Left renal pelvis (tissue), 4 donors: ENCODE results near the gene FERMT1. TPM values are rescaled to one million over a fixed set of nuclear protein-coding genes. Genes with fewer than 3 reads are reported as not detected.
"Not testable (repeated sequence)": the region's sequence is repeated elsewhere in the genome, so short reads cannot be mapped to it uniquely, and the experiment has no call there.

ENCODE experiments used
- DNase-seq, 4 donors: peaks; one replicate each; pipeline ENCODE4 v3.0.0-alpha.2; 2013; ENCODE audit warnings: low read depth in 4 of 4, low spot score in 3 of 4
- polyA plus RNA-seq, 4 donors: library from polyadenylated mRNA; unstranded; fragments of 120-200 nt; gene quantifications; one replicate each; pipeline ENCODE4 v1.2.1, GENCODE V29; 2013; ENCODE audit not compliant: insufficient read length in 4 of 4

The FERMT1 gene
- polyA plus RNA-seq, 4 donors, result 3.3 to 3.8 (median 3.6) TPM

DNA sequence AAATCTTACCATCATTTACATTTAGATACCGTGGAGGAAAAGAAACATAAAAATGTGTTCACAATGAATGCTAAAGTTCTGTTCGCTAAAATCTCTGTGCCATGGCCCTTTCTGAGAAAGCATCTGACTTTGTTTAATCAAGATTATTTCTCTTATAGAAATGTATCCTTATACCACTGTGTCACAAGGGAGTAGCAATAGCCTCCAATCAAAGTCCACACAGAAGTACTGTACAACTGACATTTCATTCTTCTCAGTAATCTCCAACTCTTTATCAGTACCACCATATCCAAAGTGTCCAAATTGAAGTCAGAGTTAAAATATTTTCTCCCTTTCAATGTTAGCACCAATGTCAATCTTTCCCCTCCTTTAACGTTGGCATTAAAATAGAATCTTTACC lies 6.1 kb downstream of the FERMT1 start:
- no peak for DNase-seq

DNA sequence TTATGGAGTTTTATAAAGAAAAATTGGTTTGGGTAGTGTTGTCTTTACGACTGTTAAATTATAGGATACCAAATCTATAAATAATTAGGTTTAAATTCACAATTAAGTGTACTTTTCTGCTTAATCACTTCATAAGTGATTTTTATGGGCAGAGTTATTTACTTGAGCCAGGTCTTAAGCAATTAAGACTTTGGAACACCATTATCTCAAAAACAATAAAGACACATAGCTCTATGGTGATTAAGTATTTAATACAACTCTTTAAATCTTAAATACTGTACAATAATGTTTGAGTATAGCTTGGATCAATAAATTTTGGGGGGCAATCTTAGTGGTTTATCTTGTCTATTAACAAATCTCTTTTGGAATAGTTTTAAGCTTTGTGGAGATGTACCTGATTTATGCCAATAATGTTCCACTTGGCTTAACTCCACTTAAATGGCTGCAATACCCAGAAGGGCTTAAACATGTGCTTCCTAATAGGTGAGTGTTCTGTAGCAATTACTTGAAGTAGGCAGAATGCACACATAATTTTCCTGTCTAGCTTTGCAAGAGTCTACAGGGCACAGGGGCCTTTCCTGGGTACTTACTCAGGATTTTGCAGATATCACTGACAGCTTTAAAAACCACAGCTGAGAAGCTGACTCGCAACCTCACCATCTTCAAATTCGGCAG lies 7.5 kb downstream of the FERMT1 start:
- DNase-seq, result no peak

DNA sequence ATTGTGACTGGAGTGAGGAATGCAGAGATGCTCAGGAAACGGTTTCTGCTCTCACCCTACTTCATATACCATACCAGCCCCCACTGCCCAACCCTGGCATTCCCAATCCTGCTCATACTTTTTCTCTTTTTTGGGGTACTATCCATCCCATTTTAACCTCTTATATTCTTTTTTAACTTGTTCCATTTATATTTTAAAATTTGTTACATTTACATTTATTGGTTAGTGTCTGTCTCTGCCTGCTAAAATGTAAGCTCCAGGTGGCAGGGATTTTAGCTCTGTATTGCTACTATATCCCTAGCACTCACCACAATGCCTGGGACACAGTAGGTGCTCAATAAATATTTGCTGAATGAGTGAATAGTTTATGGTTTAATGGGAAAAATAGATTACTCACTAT lies 8.1 kb downstream of the FERMT1 start:
- DNase-seq, result no peak

DNA sequence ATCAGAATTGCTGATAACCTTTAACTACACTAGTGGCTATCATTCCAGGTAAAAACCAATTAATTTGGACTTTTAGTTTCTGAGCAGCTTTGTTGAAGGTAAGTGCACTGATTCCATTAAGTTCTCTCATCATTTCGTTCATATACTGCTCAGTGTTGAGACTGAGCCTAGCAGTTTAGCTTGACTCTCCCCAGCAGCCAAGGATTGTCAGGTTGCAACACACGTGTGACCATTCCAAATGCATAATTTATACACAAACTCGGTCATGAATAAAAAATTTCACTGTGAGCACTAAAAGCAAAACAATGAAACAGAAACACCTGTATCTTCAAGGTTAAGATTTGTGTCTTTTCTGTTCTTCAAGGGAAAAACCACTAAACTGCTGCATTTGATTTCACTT lies 8.9 kb downstream of the FERMT1 start:
- no peak for DNase-seq

DNA sequence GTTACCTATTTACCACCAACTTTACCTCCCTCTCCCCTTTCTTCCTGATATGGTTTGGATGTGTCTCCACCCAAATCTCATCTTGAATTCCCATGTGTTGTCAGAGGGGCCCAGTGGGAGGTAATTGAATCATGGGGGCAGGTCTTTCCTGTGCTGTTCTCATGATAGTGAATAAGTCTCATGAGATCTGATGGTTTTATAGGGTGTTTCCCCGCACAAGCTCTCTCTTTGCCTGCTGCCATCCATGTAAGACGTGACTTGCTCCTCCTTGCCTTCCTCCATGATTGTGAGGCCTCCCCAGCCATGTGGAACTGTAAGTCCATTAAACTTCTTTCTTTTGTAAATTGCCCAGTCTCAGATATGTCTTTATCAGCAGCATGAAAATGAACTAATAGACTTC lies 9.9 kb downstream of the FERMT1 start:
- not testable (repeated sequence) for DNase-seq

DNA sequence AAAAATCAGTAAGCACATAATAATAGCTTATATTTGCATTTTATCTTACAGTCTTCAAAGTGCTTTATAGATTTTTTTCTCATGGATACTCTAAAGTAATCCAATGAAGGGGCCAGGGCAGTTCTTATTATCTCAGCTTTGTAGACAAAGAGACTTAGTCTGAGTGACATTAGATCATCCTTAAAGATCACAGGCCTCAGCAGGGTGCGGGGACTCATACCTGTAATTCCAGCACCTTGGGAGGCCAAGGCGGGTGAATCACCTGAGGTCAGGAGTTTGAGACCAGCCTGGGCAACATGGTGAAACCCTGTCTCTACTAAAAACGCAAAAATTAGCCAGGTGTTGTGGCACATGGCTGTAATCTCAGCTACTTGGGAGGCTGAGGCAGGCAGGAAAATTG lies 14.5 kb downstream of the FERMT1 start:
- no peak for DNase-seq

DNA sequence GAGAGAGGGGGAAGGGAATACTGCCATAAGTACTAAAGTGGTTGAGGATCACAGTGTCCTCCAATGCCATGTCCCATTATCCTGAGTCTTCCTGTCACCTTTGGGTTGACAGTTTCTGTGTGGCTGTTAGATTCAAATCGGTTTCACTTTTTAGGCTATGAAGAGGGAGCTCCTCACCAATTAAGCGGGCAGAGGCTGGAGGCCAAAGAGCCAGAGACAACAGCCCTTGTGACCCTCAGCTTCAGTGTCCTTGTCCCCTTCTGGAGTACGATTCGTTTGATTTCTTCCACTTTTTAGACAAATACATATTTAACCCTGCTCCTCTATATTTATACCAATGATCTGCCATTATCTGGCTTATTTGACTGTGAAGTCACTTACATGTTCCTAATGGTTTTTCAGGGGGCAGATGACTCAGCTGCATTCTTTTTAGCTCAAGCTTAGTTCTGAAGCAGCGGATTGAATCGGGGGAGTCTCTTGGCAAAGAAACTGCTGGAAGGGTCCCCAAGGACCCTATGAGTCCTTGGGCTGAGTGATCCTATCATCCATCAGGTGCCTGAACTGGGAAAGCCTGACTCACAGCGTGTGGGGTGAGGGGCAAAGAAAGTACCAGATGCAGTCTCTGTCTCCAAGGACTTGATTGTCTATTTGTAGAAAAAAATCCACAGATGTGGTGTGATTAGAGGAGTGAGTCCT lies 18.2 kb downstream of the FERMT1 start:
- DNase-seq, result no peak

DNA sequence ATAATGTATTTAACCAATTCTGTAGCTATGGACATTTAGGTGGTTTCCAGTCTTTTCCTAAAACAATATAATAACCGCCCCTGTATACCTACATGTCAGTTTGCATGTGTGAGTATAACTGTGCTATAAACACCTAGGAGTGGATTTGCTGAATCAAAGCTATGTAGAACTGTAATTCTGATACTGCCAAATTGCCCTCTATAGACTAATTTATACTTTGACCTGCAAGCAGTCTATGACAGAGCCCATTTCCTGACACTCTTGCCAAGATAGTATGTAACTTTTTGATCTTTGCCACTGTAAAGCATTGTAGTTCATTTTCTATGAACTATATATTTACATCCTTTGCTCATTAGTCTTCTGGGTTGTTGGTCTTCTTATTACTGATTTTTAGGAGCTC lies 19.5 kb downstream of the FERMT1 start:
- DNase-seq, result no peak

DNA sequence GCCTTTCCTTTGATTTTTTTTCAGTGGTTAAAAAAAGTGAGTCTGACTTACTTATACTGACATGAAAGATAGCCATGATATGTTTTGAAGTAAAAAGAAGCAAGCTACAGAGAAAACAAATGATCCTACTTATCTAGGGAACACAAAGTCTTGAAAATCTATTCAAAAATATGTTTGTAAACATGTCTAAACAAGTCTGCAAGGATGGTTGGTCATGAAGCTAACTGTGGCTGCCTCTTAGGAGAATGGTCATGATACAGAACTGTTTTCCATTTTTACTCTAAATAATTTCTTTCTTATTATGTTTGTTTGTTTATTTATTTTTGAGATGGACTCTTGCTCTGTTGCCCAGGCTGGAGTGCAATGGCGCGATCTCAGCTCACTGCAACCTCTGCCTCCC lies 21.5 kb downstream of the FERMT1 start:
- no peak for DNase-seq

DNA sequence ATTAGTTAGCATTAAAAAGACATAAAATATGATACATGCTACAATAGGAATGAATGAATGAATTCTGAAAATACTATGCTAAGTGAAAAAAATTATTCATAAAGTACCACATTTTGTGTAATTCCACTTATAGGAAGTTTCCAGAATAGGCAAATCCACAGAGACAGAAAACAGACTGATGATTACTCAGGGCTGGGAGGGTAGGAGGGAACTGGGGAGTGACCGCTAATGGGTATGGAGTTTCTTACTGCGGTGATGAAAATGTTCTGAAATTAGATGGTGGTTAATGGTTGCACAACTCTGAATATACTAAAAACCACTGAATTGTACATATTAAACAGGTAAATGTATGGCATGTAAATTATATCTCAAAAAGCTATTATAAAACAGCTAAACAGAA lies 22.6 kb downstream of the FERMT1 start:
- DNase-seq, result no peak

DNA sequence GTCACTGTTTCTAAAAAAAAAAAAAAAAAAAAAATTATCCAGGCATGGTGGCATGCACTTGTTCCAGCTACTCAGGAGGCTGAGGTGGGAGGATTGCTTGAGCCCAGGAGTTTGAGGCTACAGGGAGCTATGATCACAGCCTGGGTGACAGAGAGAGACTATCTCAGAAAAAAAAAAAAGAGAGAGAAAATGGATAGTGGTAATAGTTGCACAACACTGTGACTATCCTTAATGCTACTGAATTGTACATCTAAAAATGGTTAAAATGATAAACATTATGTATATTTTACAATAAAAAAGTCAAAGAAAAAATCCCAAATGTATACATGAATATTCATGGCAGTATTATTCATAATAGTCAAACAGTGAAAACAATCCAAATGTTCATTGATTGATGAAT lies 23.0 kb downstream of the FERMT1 start:
- no peak for DNase-seq

DNA sequence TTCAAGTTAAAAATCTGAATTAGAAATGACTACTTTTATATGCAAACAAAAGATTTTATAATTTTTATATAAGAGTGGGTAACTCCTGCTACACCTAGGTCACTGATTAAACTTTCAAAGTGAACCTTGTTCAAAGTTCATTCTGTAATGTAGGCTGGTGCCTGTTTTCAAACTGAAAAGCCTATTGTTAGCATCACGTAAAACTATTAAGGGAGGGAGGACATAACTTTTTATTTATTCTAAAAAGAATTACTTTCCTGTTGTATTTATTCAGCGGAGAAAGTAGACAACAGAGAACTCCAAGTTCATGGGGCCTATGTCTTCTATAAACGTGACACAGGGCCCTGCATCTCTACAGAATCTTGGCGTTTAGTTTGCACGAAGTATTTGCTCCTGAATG lies 27.4 kb downstream of the FERMT1 start:
- no peak for DNase-seq

DNA sequence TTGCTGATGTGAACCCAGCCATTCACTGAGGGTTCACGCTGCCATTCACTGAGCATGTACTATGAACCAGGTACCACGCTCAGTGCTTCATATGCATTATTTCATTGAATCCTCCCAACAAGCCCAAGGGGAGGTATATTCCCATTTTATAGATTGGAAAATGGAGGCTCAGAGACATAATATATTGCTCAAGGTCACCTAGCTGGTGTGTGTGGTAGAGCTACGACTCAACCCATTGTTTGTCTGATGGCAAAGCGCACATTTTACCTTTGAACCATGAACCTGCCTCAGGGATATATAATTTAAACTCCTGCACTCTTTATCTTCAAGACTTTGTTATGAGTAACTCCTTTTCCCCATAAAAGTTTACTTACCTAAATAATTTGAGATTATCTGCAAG lies 28.3 kb downstream of the FERMT1 start:
- no peak for DNase-seq

DNA sequence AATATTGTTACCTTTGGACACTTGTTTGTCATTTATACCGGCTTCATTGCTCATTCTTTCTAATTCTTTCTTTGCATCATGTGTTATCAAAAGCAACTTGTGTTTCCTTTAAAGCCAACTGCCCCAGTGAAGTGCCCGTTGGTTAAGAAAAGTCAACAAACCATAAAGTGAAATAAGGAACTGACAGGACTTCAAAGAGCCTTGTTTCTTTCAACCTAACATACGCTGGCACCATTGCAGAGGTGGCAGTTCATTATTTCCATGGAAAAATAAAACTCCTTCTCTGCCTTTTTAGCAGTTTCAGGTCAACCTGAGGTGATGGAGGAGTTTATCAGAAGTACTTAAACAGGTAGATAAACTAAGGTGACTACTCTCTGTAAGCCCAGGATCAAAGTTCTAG lies 28.8 kb downstream of the FERMT1 start:
- DNase-seq, result no peak

DNA sequence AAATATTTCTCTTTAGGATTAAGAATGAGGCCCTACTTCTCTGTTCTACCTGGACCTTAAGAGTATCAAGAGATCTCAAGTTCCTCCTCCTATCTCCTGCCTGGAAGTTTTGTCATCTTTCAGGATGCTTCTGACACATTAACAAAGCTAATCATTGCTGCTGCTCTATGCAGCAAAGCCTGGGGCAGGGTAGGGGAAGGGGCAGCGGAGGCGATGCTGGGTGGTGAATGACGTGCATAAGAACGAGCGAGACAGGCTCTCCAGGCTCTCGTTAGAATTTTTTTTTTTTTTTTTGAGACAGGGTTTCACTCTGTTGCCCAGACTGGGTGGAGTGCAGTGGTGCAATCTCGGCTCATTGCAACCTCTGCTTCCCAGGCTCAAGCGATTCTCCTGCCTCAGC lies 31.2 kb downstream of the FERMT1 start:
- DNase-seq, result no peak

DNA sequence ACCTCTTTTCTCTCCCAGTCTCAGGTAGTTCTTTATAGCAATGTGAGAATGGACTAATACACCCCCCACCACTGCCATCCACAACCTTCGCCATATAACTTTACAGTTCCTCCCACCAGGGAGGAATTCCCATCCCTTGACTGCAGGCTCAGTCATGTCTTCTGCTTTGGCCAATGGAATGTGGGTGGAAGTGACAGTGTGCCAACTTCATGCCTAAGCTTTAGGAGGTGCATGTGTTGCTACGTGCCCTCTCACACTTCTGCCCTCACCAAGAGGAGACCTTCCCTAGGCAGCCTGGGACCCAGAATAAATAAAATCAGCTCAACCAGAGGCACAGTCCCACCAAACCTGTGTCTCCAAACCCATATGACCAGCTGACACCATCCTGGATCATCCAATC lies 36.0 kb downstream of the FERMT1 start:
- no peak for DNase-seq

DNA sequence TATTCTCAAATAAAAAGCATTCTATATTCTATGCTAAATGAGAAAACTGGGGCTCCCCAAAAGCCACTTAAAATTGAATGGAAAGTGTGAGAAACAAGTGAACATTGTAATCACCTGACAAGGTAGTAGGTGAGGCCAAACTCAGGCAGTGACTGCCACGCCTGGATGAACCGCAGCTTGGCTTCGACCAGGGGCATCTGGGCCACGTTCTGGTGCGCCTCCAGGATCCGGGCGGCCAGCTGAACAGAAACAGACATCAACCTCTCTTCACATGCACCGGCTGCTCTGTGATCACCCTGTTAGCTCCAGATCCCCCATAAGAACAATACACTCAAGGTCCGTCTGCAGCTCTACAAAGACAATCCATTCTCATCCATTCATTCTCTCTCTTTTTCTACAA lies 38.9 kb downstream of the FERMT1 start:
- no peak for DNase-seq

DNA sequence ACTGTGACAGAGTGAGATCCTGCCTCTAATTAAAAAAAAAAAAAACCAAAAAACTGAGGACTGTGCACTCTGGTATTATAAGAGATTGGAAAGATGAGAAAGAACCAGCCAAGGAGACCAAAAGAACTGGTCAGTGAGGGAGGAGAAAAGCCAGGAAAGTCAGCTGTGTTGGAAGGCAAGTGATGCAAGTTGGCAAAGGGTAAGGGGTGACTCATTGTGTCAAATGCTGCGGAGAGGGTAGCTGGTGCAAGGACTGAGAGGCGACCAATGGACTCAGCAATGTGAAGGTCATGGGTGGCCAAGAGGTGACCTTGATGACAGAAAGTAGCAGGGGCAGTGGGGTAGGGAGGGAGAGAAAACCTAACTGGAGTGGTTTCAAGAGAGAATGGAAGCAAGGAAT lies 41.6 kb downstream of the FERMT1 start:
- DNase-seq, result no peak

DNA sequence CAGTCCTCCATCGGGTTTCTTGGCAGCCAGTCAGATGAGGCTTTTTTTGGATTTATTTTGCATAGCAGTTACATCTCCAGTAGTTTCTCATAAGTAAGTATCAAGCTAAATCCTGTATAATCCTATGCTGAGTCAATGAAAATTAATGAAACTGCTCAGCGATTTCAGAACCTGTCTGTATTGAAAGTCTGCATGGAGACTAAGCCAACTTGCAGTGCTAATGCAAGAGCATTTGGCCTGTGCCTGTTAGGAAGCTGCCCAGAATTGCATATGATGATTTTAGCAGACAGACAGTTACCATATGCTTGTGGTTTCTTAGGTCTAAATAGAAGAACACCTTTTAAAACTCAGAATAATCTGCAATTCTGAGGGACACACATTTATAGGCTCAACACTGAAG lies 43.8 kb downstream of the FERMT1 start:
- no peak for DNase-seq

DNA sequence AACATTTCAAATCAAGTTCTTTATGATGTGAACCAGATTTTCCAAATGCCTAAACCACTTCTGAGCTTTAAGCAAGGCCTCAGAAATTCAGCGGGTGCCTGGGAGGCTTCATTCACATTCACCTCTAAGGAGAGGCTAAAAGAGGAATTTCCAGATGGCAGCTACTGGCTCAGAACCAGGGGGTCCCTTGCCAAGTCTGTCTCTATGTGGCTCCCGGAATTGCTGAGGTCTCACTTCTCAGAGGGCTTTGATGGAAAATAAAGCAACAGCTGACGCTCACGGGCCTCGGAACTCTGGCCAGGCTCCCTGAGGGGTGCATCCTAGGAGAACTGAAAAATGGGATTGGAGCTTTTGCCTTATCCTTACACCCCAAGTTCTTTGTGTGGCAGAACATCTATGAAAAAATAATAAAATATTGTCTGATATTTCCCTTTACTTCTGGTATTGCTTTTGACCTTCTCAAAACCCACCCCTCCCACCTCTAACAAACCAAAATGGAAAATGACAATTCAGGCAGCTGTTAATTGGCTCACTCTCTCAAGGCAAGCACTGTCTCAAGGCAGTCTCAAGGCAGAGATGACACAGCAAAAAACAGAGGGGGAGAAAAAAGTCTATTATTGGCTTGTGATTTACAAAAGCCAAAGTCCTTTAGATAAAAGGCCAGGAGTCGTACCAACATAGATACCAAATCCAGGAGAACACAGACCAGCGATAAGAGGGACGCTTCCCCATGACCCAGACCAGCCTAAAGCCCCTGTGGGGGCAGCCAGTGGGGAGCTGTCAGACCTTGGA lies 47.2 kb downstream of the FERMT1 start:
- no peak for DNase-seq

DNA sequence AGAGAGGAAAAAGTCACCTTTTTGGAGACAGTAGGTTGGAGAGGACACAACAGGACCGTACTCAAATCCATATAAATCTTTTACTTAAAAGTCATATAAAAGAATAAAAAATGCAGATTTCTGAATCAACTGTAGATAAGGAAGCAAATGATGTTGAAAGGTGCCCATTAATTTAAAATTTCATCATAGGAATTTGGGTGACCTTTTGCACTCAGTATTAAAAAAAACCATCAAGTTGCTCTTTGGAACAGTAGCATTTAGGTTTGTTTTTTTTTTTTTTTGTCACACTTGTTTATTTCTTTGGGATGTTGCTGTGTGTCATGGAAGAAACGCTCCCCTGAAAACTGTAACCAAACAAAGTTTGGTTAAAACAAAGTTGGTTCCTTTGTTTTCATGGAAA lies 48.0 kb downstream of the FERMT1 start:
- no peak for DNase-seq

DNA sequence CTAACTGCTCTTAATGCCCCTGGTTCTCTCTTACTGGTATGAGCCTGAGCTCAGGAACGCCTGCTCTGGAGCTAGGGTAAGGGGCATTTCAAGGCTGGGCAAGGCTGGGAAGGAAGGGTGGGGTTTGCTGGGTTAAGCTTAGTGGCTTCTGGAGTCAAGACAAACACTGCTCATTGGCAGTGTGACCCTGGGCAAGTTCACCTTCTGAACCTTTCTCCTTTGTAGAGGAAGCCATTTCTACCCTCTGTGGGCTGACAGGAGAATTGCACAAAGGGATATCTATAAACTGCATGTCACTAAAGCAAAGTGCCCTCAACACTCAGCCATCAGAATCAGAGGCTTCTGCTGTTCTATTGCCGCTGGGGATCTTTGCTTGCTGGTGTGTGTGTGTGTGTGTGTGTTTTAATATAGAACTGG lies 48.7 kb downstream of the FERMT1 start:
- no peak for DNase-seq
